Transverse colon (tissue), 3 donors: ENCODE measurements around the gene LCN12.

ENCODE experiments used
- EP300 ChIP-seq: sonication (generic); formaldehyde crosslinking; IDR thresholded peaks from one replicate; pipeline ENCODE4 v1.6.1; 2017; ENCODE audit warnings: antibody characterized with exemption, low read depth
- POLR2A ChIP-seq: fragments of 450-650 bp; IDR thresholded peaks from one replicate; pipeline ENCODE4 v1.6.1; 2016; ENCODE audit warnings: antibody characterized with exemption, mild to moderate bottlenecking, moderate library complexity
- TF ChIP-seq, protein P1 (sequence below), 5 experiments: fragments of 200-600 bp in 3 of 5; fragments of 450-650 bp in 2 of 5; sonication (generic) in 3 of 5; IDR thresholded peaks; 1 replicate in 2 of 5; 2 replicates in 3 of 5; pipeline ENCODE4 v1.5.1; 2016 to 2017; ENCODE audit warnings: antibody characterized with exemption in 5 of 5, inconsistent platforms in 3 of 5, mild to moderate bottlenecking in 2 of 5, moderate library complexity in 1 of 5

DNA sequence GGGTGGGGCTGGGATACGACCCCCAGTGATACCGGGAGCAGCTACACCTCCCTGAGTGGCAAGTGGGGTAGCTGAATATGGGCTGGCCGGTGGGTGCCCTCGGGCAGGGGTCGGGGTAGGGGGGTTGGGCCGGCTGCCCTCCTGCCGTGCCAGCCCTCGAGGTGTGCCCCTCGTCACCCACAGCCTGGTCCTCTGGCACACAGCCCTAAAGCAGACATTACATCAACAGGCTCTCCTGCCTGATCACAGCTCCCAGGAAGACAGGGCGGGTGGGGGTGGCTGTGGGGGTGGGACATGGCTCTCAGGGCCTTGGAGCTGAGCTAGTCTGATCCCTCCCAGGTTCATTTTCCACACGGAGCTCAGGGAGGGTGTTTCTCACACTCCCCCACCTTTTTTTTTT is 30.8 kb upstream of the LCN12 start:
- TF ChIP-seq POLR2A = no peak
- TF ChIP-seq, protein P1, sequence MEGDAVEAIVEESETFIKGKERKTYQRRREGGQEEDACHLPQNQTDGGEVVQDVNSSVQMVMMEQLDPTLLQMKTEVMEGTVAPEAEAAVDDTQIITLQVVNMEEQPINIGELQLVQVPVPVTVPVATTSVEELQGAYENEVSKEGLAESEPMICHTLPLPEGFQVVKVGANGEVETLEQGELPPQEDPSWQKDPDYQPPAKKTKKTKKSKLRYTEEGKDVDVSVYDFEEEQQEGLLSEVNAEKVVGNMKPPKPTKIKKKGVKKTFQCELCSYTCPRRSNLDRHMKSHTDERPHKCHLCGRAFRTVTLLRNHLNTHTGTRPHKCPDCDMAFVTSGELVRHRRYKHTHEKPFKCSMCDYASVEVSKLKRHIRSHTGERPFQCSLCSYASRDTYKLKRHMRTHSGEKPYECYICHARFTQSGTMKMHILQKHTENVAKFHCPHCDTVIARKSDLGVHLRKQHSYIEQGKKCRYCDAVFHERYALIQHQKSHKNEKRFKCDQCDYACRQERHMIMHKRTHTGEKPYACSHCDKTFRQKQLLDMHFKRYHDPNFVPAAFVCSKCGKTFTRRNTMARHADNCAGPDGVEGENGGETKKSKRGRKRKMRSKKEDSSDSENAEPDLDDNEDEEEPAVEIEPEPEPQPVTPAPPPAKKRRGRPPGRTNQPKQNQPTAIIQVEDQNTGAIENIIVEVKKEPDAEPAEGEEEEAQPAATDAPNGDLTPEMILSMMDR (IDR thresholded peaks at IDR 0.05) = no peak
- no peak for TF ChIP-seq EP300
